MM.1S (cell line): ENCODE results near the gene HOXC10.

ENCODE experiments used
- CTCF ChIP-seq: fragments of 300-600 bp; sonication (generic); IDR thresholded peaks from 2 replicates; pipeline ENCODE4 v1.5.1; 2016; ENCODE audit warnings: antibody characterized with exemption, low read length, mixed read lengths
- EZH2 ChIP-seq: fragments of 300-600 bp; sonication (generic); optimal IDR thresholded peaks from 2 replicates; pipeline ENCODE3; 2017; ENCODE audit warnings: low read depth, mild to moderate bottlenecking, antibody characterized with exemption, low read length, mixed read lengths

GRCh38 chr12:54017878-54018467 is 33.0 kb downstream of the HOXC10 start:
- no peak for TF ChIP-seq CTCF
- no peak for TF ChIP-seq EZH2
